Colonic mucosa (tissue), 4 donors: Measurements from ENCODE around the gene COX7B2. TPM values are rescaled to one million over a fixed set of nuclear protein-coding genes. Genes with fewer than 3 reads are reported as not detected.

Experiments used
- DNase-seq: peaks from one replicate; pipeline ENCODE4 v3.0.0-alpha.2; 2020
- H3K27ac ChIP-seq: fragments of 200-600 bp; one replicate; pipeline ENCODE4 v1.8.0; 2021
- H3K27me3 ChIP-seq: fragments of 200-600 bp; one replicate; pipeline ENCODE4 v1.8.0; 2021
- H3K36me3 ChIP-seq: fragments of 200-600 bp; one replicate; pipeline ENCODE4 v1.8.0; 2021
- H3K4me1 ChIP-seq: fragments of 200-600 bp; one replicate; pipeline ENCODE4 v1.8.0; 2021; ENCODE audit warnings: mild to moderate bottlenecking
- H3K4me3 ChIP-seq: fragments of 200-600 bp; one replicate; pipeline ENCODE4 v1.8.0; 2021
- H3K9ac ChIP-seq, 2 donors: one replicate each; pipeline ENCODE4 v1.7.0; 2013; ENCODE audit warnings: control low read depth in 2 of 2, low read depth in 2 of 2, low read length in 2 of 2
- H3K9me3 ChIP-seq: fragments of 200-600 bp; one replicate; pipeline ENCODE4 v1.8.0; 2021
- intact Hi-C: fragments of 100-400 bp; cut with DNase I; formaldehyde crosslinking; loops from one replicate; pipeline ENCODE4 v1.14.1; 2022
- total RNA-seq, 2 donors: library from RNA; stranded (reverse); fragmentation: NEBNext Ultra II Directional in 1 of 2; extraction: Animal tissue kit (Norgen Biotek cat#: 25700) in 1 of 2; gene quantifications; one replicate each; pipeline ENCODE4 v1.2.1, GENCODE V29; 2021
- TF ChIP-seq, protein P1 (sequence below): fragments of 200-600 bp; IDR thresholded peaks from one replicate; pipeline ENCODE4 v1.8.0; 2022; ENCODE audit warnings: antibody characterized with exemption, mild to moderate bottlenecking
- donor health status: healthy.
- donor health status: DM: no; HTN: no; CAD: no.
- donor health status: DM: no; HTN: no; CAD: no.

COX7B2 gene
- total RNA-seq, 2 donors from 2014 or later, result not detected

DNA sequence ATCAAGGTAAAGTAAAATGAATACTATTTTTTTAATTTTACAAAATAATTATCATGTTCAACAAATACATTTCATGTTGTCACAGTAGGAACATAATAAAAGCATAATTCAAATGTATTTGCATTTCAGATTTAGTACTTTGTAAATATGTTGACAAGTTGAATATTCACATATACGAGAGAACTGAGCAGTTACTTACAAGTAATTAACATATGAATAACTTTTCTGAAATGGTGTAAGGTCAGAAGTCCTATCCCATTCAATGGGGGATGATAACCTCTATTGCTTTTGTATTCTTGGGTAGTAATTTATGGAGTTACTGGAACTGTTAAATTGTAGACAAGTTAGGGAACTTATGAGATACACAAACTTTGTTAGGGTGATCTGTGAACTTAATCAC lies 191.1 kb downstream of the COX7B2 start:
- H3K9ac ChIP-seq, result no peak overlapping the region
- H3K27ac ChIP-seq, result no peak overlapping the region

DNA sequence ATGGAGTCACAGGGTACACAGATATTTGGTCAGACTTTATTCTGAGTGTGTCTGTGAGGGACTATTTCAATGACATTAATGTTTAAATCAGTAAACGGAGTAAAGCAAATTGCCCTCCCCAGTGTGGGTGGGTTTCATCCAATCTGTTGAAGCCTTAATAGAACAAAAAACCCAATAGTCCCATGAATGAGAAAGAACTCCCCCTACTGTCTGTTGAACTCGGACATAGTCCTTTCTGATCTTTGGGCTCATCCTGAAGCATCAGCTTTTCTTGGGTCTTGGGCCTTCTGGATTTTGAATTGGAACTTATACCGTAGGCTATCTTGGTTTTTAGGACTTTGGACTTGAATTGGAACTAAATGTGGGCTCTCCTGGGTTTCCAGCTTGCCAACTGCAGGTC lies 193.6 kb downstream of the COX7B2 start:
- no peak overlapping the region for H3K9ac ChIP-seq
- no peak overlapping the region for H3K4me3 ChIP-seq
- H3K4me1 ChIP-seq, result no peaks in the 10 kb centered on the region
- TF ChIP-seq, protein P1, sequence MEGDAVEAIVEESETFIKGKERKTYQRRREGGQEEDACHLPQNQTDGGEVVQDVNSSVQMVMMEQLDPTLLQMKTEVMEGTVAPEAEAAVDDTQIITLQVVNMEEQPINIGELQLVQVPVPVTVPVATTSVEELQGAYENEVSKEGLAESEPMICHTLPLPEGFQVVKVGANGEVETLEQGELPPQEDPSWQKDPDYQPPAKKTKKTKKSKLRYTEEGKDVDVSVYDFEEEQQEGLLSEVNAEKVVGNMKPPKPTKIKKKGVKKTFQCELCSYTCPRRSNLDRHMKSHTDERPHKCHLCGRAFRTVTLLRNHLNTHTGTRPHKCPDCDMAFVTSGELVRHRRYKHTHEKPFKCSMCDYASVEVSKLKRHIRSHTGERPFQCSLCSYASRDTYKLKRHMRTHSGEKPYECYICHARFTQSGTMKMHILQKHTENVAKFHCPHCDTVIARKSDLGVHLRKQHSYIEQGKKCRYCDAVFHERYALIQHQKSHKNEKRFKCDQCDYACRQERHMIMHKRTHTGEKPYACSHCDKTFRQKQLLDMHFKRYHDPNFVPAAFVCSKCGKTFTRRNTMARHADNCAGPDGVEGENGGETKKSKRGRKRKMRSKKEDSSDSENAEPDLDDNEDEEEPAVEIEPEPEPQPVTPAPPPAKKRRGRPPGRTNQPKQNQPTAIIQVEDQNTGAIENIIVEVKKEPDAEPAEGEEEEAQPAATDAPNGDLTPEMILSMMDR, result no peak
- H3K27me3 ChIP-seq, result no peaks in the 10 kb centered on the region
- intact Hi-C loops, result no loop called here
- no peaks in the 10 kb centered on the region for H3K9me3 ChIP-seq
- no peaks in the 10 kb centered on the region for H3K36me3 ChIP-seq
- no peak overlapping the region for H3K27ac ChIP-seq
- no peak for DNase-seq

More for the DNA sequence above, 191.1 kb downstream of the COX7B2 start:
- no peak for DNase-seq
- Histone ChIP-seq H3K27me3 (no peaks in the 10 kb centered on the region), H3K4me1 (no peaks in the 10 kb centered on the region), H3K9me3 (no peaks in the 10 kb centered on the region), H3K4me3 (no peak overlapping the region), H3K36me3 (no peaks in the 10 kb centered on the region)
- intact Hi-C loops, result no loop called here
- TF ChIP-seq, protein P1, result no peak

DNA sequence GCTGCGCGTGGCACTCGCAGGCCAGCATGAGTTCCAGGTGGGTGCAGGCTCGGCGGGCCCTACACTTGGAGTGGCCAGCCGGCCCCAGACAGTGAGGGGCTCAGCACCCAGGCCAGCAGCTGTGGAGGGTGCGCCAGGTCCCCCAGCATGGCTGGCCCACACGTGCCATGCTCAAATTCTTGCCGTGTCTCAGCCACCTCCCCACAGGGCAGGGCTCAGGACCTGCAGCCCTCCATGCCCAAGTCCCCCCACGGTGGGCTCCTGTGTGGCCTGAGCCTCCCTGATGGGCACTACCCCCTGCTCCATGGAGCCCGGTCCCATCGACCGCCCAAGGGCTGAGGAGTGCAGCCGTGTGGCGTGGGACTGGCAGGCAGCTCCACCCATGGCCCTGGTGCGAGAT lies 210.2 kb downstream of the COX7B2 start:
- Histone ChIP-seq H3K4me3 (no peak overlapping the region), H3K4me1 (no peaks in the 10 kb centered on the region), H3K27me3 (no peaks in the 10 kb centered on the region), H3K9me3 (no peaks in the 10 kb centered on the region), H3K27ac (no peak overlapping the region), H3K9ac (no peak overlapping the region), H3K36me3 (no peaks in the 10 kb centered on the region)
- intact Hi-C loops, result no loop called here
- DNase-seq, result no peak
- TF ChIP-seq, protein P1, result no peak

Other genes starting within 250 kb of the COX7B2 start
- gene GABRA4, start 84.3 kb upstream of the COX7B2 start, total RNA-seq, result under 1 TPM in 1 of 2 donors, not detected in 1; 0.08 TPM
- under 1 TPM in 1 of 2 donors, not detected in 1; 0.82 TPM for gene GABRB1, start 122.3 kb upstream of the COX7B2 start, total RNA-seq